Measurements from ENCODE around the gene WDR27. TPM values are rescaled to one million over a fixed set of nuclear protein-coding genes. Genes with fewer than 3 reads are reported as not detected.
"Not testable (repeated sequence)": the region's sequence is repeated elsewhere in the genome, so short reads cannot be mapped to it uniquely, and the experiment has no call there.

The WDR27 gene
- polyA plus RNA-seq, 1 donor = 73.8 TPM

- no peaks in the 10 kb centered on the region for H3K4me1 ChIP-seq (ENCODE audit: control insufficient read depth, insufficient read depth, low read length)
- DNase-seq = no peak
- no peaks in the 10 kb centered on the region for H3K27me3 ChIP-seq (ENCODE audit: control insufficient read depth, insufficient read depth, low read length)
- no CpG with 5 or more reads among the region's 11 CpGs for WGBS (ENCODE audit: insufficient coverage, low lambda C conversion rate)
- peaks cover 25% of the 10 kb centered on the region for H3K36me3 ChIP-seq (ENCODE audit: control insufficient read depth, insufficient read depth, low read length)
- H3K27ac ChIP-seq (ENCODE audit: low read length) = no peak overlapping the region
- peaks cover 8% of the 10 kb centered on the region for H3K9me3 ChIP-seq (ENCODE audit: control insufficient read depth, low read depth, low read length)
- no peak overlapping the region for H3K4me3 ChIP-seq (ENCODE audit: low read length)
Measured at GRCh38 chr6:169652896-169653295, 48.9 kb downstream of the WDR27 start.

- H3K27me3 ChIP-seq (ENCODE audit: control insufficient read depth, insufficient read depth, low read length) = no peaks in the 10 kb centered on the region
- peaks cover 6% of the 10 kb centered on the region for H3K9me3 ChIP-seq (ENCODE audit: control insufficient read depth, low read depth, low read length)
- no peak overlapping the region for H3K27ac ChIP-seq (ENCODE audit: low read length)
- no peaks in the 10 kb centered on the region for H3K4me1 ChIP-seq (ENCODE audit: control insufficient read depth, insufficient read depth, low read length)
- H3K4me3 ChIP-seq (ENCODE audit: low read length) = no peak overlapping the region
- DNase-seq = no peak
- no CpG with 5 or more reads among the region's 12 CpGs for WGBS (ENCODE audit: insufficient coverage, low lambda C conversion rate)
- H3K36me3 ChIP-seq (ENCODE audit: control insufficient read depth, insufficient read depth, low read length) = peaks cover 11% of the 10 kb centered on the region
Measured at GRCh38 chr6:169651498-169651897, 50.3 kb downstream of the WDR27 start.

- Histone ChIP-seq H3K4me1 (ENCODE audit: control insufficient read depth, insufficient read depth, low read length) (no peaks in the 10 kb centered on the region), H3K27ac (ENCODE audit: low read length) (no peak overlapping the region), H3K9me3 (ENCODE audit: control insufficient read depth, low read depth, low read length) (peaks cover 4% of the 10 kb centered on the region), H3K27me3 (ENCODE audit: control insufficient read depth, insufficient read depth, low read length) (no peaks in the 10 kb centered on the region), H3K4me3 (ENCODE audit: low read length) (no peak overlapping the region), H3K36me3 (ENCODE audit: control insufficient read depth, insufficient read depth, low read length) (peaks cover 7% of the 10 kb centered on the region)
- no CpG with 5 or more reads among the region's 6 CpGs for WGBS (ENCODE audit: insufficient coverage, low lambda C conversion rate)
- no peak for DNase-seq
Measured at GRCh38 chr6:169650959-169651292, 50.9 kb downstream of the WDR27 start.

- peaks cover 7% of the 10 kb centered on the region for H3K36me3 ChIP-seq (ENCODE audit: control insufficient read depth, insufficient read depth, low read length)
- H3K4me3 ChIP-seq (ENCODE audit: low read length) = no peak overlapping the region
- 87% methylated on average over 3 of the region's 3 CpGs for WGBS (ENCODE audit: insufficient coverage, low lambda C conversion rate)
- no peak for DNase-seq
- H3K27me3 ChIP-seq (ENCODE audit: control insufficient read depth, insufficient read depth, low read length) = no peaks in the 10 kb centered on the region
- peaks cover 4% of the 10 kb centered on the region for H3K9me3 ChIP-seq (ENCODE audit: control insufficient read depth, low read depth, low read length)
- no peak overlapping the region for H3K27ac ChIP-seq (ENCODE audit: low read length)
- no peaks in the 10 kb centered on the region for H3K4me1 ChIP-seq (ENCODE audit: control insufficient read depth, insufficient read depth, low read length)
Measured at GRCh38 chr6:169650241-169650958, 51.4 kb downstream of the WDR27 start.

DNA sequence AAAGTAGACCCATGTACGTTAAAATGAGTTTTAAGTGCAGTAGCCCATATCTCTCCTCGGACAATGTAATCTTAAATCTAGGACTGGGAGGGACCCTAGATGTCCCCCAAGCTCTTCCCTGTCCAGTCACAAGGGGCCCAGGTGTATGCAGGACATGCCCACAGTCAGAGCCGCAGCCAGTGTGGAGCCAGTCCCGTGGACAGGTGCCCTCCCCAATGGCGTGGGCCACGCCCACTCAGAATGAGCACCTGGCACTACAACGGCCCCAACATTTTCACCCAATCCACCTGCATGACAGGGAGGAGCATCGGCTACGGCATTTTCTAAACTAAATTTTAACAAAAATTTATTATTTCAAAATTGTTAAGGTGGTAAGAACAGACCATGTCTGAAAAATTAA, 53.2 kb downstream of the WDR27 start:
- no CpG with 5 or more reads among the region's 9 CpGs for WGBS (ENCODE audit: insufficient coverage, low lambda C conversion rate)
- Histone ChIP-seq H3K9me3 (ENCODE audit: control insufficient read depth, low read depth, low read length) (no peaks in the 10 kb centered on the region), H3K4me1 (ENCODE audit: control insufficient read depth, insufficient read depth, low read length) (no peaks in the 10 kb centered on the region), H3K4me3 (ENCODE audit: low read length) (no peak overlapping the region), H3K27ac (ENCODE audit: low read length) (no peak overlapping the region), H3K27me3 (ENCODE audit: control insufficient read depth, insufficient read depth, low read length) (no peaks in the 10 kb centered on the region), H3K36me3 (ENCODE audit: control insufficient read depth, insufficient read depth, low read length) (peaks cover 7% of the 10 kb centered on the region)
- DNase-seq = no peak

DNA sequence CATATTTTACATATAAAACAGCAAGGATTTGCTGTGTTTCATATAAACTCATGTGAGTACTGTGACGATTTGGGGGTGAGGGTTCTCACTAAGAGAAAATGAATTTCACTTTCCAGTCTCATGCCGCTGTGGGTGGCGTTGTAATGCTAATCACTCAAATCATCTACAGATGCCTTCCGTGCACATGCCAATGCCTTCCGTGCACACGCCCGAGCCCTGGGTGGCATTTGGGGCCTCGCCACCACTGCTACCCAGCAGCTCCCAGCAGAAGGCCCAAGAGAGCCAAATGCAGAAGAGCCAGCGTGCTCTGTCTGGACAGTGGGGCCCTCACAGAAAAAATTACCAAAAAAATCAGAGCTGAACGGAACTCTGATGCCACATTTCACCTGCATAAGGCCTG, 53.7 kb downstream of the WDR27 start:
- Histone ChIP-seq H3K36me3 (ENCODE audit: control insufficient read depth, insufficient read depth, low read length) (peaks cover 7% of the 10 kb centered on the region), H3K27ac (ENCODE audit: low read length) (no peak overlapping the region), H3K9me3 (ENCODE audit: control insufficient read depth, low read depth, low read length) (no peaks in the 10 kb centered on the region), H3K27me3 (ENCODE audit: control insufficient read depth, insufficient read depth, low read length) (no peaks in the 10 kb centered on the region), H3K4me3 (ENCODE audit: low read length) (no peak overlapping the region), H3K4me1 (ENCODE audit: control insufficient read depth, insufficient read depth, low read length) (no peaks in the 10 kb centered on the region)
- DNase-seq = no peak
- no CpG with 5 or more reads among the region's 10 CpGs for WGBS (ENCODE audit: insufficient coverage, low lambda C conversion rate)

- 96% methylated on average over 5 of the region's 13 CpGs for WGBS (ENCODE audit: insufficient coverage, low lambda C conversion rate)
- no peaks in the 10 kb centered on the region for H3K27me3 ChIP-seq (ENCODE audit: control insufficient read depth, insufficient read depth, low read length)
- no peak overlapping the region for H3K4me3 ChIP-seq (ENCODE audit: low read length)
- no peaks in the 10 kb centered on the region for H3K9me3 ChIP-seq (ENCODE audit: control insufficient read depth, low read depth, low read length)
- no peak for DNase-seq
- H3K36me3 ChIP-seq (ENCODE audit: control insufficient read depth, insufficient read depth, low read length) = peaks cover 8% of the 10 kb centered on the region
- H3K27ac ChIP-seq (ENCODE audit: low read length) = no peak overlapping the region
- no peaks in the 10 kb centered on the region for H3K4me1 ChIP-seq (ENCODE audit: control insufficient read depth, insufficient read depth, low read length)
Measured at GRCh38 chr6:169647637-169648036, 54.2 kb downstream of the WDR27 start.

- Histone ChIP-seq H3K27ac (ENCODE audit: low read length) (no peak overlapping the region), H3K4me1 (ENCODE audit: control insufficient read depth, insufficient read depth, low read length) (no peaks in the 10 kb centered on the region), H3K4me3 (ENCODE audit: low read length) (no peak overlapping the region), H3K27me3 (ENCODE audit: control insufficient read depth, insufficient read depth, low read length) (no peaks in the 10 kb centered on the region), H3K9me3 (ENCODE audit: control insufficient read depth, low read depth, low read length) (no peaks in the 10 kb centered on the region), H3K36me3 (ENCODE audit: control insufficient read depth, insufficient read depth, low read length) (peaks cover 11% of the 10 kb centered on the region)
- WGBS (ENCODE audit: insufficient coverage, low lambda C conversion rate) = no CpG with 5 or more reads among the region's 19 CpGs
- DNase-seq = no peak
Measured at GRCh38 chr6:169646906-169647567, 54.8 kb downstream of the WDR27 start.

DNA sequence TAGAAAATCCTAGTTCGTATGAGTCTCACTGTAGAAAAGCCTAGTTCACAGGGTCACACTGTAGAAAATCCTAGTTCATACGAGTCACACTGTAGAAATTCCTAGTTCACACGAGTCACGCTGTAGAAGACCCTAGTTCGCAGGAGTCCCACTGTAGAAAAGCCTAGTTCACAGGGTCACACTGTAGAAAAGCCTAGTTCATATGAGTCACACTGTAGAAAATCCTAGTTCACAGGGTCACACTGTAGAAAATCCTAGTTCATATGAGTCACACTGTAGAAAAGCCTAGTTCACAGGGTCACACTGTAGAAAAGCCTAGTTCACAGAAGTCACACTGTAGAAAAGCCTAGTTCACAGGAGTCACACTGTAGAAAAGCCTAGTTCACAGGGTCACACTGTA, 56.4 kb downstream of the WDR27 start:
- H3K4me3 ChIP-seq (ENCODE audit: low read length); H3K4me1 ChIP-seq (ENCODE audit: control insufficient read depth, insufficient read depth, low read length); H3K36me3 ChIP-seq (ENCODE audit: control insufficient read depth, insufficient read depth, low read length); DNase-seq; H3K27me3 ChIP-seq (ENCODE audit: control insufficient read depth, insufficient read depth, low read length); H3K9me3 ChIP-seq (ENCODE audit: control insufficient read depth, low read depth, low read length); H3K27ac ChIP-seq (ENCODE audit: low read length): not testable (repeated sequence)
- 80% methylated on average over 1 of the region's 5 CpGs for WGBS (ENCODE audit: insufficient coverage, low lambda C conversion rate)

GRCh38 chr6:169643521-169643920, 58.3 kb downstream of the WDR27 start:
- no CpG with 5 or more reads among the region's 1 CpG for WGBS (ENCODE audit: insufficient coverage, low lambda C conversion rate)
- Histone ChIP-seq H3K27me3 (ENCODE audit: control insufficient read depth, insufficient read depth, low read length) (no peaks in the 10 kb centered on the region), H3K4me1 (ENCODE audit: control insufficient read depth, insufficient read depth, low read length) (no peaks in the 10 kb centered on the region), H3K27ac (ENCODE audit: low read length) (no peak overlapping the region), H3K9me3 (ENCODE audit: control insufficient read depth, low read depth, low read length) (no peaks in the 10 kb centered on the region), H3K4me3 (ENCODE audit: low read length) (no peak overlapping the region), H3K36me3 (ENCODE audit: control insufficient read depth, insufficient read depth, low read length) (peaks cover 4% of the 10 kb centered on the region)
- no peak for DNase-seq

DNA sequence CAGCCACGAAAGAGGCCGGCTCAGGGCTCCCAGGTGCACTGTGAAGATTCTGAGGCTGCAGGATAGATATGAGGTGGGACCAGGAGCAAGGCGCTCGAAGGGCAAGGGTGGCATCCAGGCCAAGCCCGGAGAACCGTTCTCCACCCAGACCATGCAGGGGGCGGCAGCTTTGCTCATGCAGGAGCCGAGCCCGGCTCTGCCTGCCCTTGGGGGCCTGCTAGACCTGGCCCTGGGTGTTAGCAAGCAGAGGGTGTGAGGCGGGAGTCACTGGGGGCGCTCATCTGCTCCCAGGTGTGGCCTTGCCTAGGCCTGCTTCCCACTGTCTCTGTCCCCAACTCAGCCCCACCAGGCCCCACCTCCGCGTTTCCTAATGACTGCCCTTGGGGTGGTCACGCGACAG, 59.4 kb downstream of the WDR27 start:
- no peaks in the 10 kb centered on the region for H3K9me3 ChIP-seq (ENCODE audit: control insufficient read depth, low read depth, low read length)
- no peak overlapping the region for H3K4me3 ChIP-seq (ENCODE audit: low read length)
- DNase-seq = no peak
- no peaks in the 10 kb centered on the region for H3K4me1 ChIP-seq (ENCODE audit: control insufficient read depth, insufficient read depth, low read length)
- H3K27ac ChIP-seq (ENCODE audit: low read length) = no peak overlapping the region
- H3K36me3 ChIP-seq (ENCODE audit: control insufficient read depth, insufficient read depth, low read length) = peaks cover 7% of the 10 kb centered on the region
- H3K27me3 ChIP-seq (ENCODE audit: control insufficient read depth, insufficient read depth, low read length) = no peaks in the 10 kb centered on the region
- no CpG with 5 or more reads among the region's 15 CpGs for WGBS (ENCODE audit: insufficient coverage, low lambda C conversion rate)

Measured in large intestine (tissue), 3 donors.